Pulmonary artery endothelial cell (primary cell): Measurements from ENCODE around the gene TMEM184A. TPM values are rescaled to one million over a fixed set of nuclear protein-coding genes. Genes with fewer than 3 reads are reported as not detected.

Source experiments
- total RNA-seq: library from RNA; depleted of rRNA; stranded (reverse); fragments of >200 nt; gene quantifications from 2 replicates; pipeline ENCODE4 v1.2.3, GENCODE V29; 2014

Gene TMEM184A
- total RNA-seq, 1 donor from 2014 or later: not detected

Other genes with a start within 250 kb of the TMEM184A start
- 11.0 and 12.9 TPM in 2 replicates for gene MICALL2, start 96.7 kb downstream of the TMEM184A start, total RNA-seq
- 38.6 and 39.2 TPM in 2 replicates for gene INTS1, start 51.8 kb downstream of the TMEM184A start, total RNA-seq
- gene MAFK, start 25.5 kb downstream of the TMEM184A start, total RNA-seq: 20.3 and 21.9 TPM in 2 replicates
- 19.8 and 28.3 TPM in 2 replicates for gene PSMG3, start 13.8 kb upstream of the TMEM184A start, total RNA-seq
- 0.79 and 1.2 TPM in 2 replicates for gene ELFN1, start 114.1 kb upstream of the TMEM184A start, total RNA-seq